OCI-LY7 (cell line): ENCODE measurements around the gene CNOT4.

Source experiments
- CTCF ChIP-seq: fragments of 200-600 bp; sonication (generic); conservative IDR thresholded peaks from 2 replicates; pipeline ENCODE4 v1.5.1; 2014; ENCODE audit warnings: mild to moderate bottlenecking, antibody characterized with exemption, low read length, moderate library complexity, mixed read lengths
- EZH2phosphoT487 ChIP-seq: fragments of 200-600 bp; sonication (generic); IDR thresholded peaks from 2 replicates; pipeline ENCODE4 v1.6.1; 2018; ENCODE audit warnings: low read depth, borderline replicate concordance, mild to moderate bottlenecking, mixed run types, antibody characterized with exemption, low read length, moderate library complexity, mixed read lengths

GRCh38 chr7:135553346-135553745 is 43.4 kb upstream of the CNOT4 start:
- TF ChIP-seq CTCF (no peak), EZH2phosphoT487 (no peak)
